Sigmoid colon (tissue), 7 donors: ENCODE results near the gene CABLES1. TPM values are rescaled to one million over a fixed set of nuclear protein-coding genes. Genes with fewer than 3 reads are reported as not detected.

Source experiments
- DNase-seq: peaks from one replicate; pipeline ENCODE4 v3.0.0-alpha.2; 2019
- H3K27ac ChIP-seq, 4 donors: fragments of 200-600 bp; sonication (generic); one replicate each; pipeline ENCODE4 v1.5.1; 2016 to 2019; ENCODE audit warnings: mild to moderate bottlenecking in 1 of 4
- H3K27me3 ChIP-seq, 3 donors: fragments of 200-600 bp; sonication (generic); one replicate each; pipeline ENCODE4 v1.5.1; 2019; ENCODE audit warnings: mild to moderate bottlenecking in 1 of 3
- H3K36me3 ChIP-seq, 4 donors: fragments of 200-600 bp; sonication (generic); one replicate each; pipeline ENCODE4 v1.5.1; 2016 to 2019
- H3K4me1 ChIP-seq, 4 donors: fragments of 200-600 bp; sonication (generic); one replicate each; pipeline ENCODE4 v1.5.1; 2017 to 2019
- H3K4me3 ChIP-seq, 4 donors: fragments of 200-600 bp; sonication (generic); one replicate each; pipeline ENCODE4 v1.5.1; 2017 to 2019; ENCODE audit warnings: mild to moderate bottlenecking in 2 of 4, moderate library complexity in 1 of 4
- H3K9me3 ChIP-seq, 4 donors: fragments of 200-600 bp in 3 of 4; sonication (generic) in 3 of 4; one replicate each; pipeline versions ENCODE4 v1.5.1 to v1.6.1; 2013 to 2019
- EP300 ChIP-seq, 4 donors: sonication (generic); formaldehyde crosslinking; IDR thresholded peaks; one replicate each; pipeline ENCODE4 v1.6.1; 2017; ENCODE audit warnings: antibody characterized with exemption in 4 of 4
- POLR2A ChIP-seq, 2 donors: fragments of 450-650 bp; IDR thresholded peaks; one replicate each; pipeline ENCODE4 v1.6.1; 2016; ENCODE audit warnings: antibody characterized with exemption in 2 of 2, mild to moderate bottlenecking in 2 of 2, moderate library complexity in 2 of 2
- POLR2AphosphoS5 ChIP-seq, 4 donors: sonication (generic); formaldehyde crosslinking; IDR thresholded peaks; one replicate each; pipeline ENCODE4 v1.6.1; 2017; ENCODE audit warnings: antibody characterized with exemption in 4 of 4
- WGBS, 2 donors: extraction: QIAGEN DNeasy Blood & Tissue Kit; methylation state at CpG; one replicate each; pipeline ENCODE4 v1.1.7; 2013; 5-methylcytosine and 5-hydroxymethylcytosine counted together
- intact Hi-C: fragments of 100-400 bp; cut with DNase I; formaldehyde crosslinking; loops from one replicate; pipeline ENCODE4 v1.15.1; 2023
- polyA plus RNA-seq, 3 donors: library from polyadenylated mRNA; stranded (reverse); fragments of 200-250 nt; gene quantifications; one replicate each; pipeline ENCODE4 v1.2.3, GENCODE V29; 2013
- total RNA-seq, 4 donors: library from RNA; depleted of rRNA; stranded (reverse); fragments of >200 nt; gene quantifications; one replicate each; pipeline ENCODE4 v1.1.0, GENCODE V29; 2016
- TF ChIP-seq, protein P1 (sequence below), 4 experiments: fragments of 450-650 bp in 3 of 4; fragments of 200-600 bp in 1 of 4; IDR thresholded peaks; one replicate each; pipeline ENCODE4 v1.5.1; 2016 to 2019; ENCODE audit warnings: antibody characterized with exemption in 4 of 4, mild to moderate bottlenecking in 3 of 4, moderate library complexity in 2 of 4
- donor health status: healthy with polysubstance abuse.
- donor health status: Bipolar disorder and iron deficiency.
- donor health status: healthy.

Gene CABLES1
- total and polyA plus RNA-seq, 7 donors, result 1.9 to 7.2 (median 3.9) TPM

DNA sequence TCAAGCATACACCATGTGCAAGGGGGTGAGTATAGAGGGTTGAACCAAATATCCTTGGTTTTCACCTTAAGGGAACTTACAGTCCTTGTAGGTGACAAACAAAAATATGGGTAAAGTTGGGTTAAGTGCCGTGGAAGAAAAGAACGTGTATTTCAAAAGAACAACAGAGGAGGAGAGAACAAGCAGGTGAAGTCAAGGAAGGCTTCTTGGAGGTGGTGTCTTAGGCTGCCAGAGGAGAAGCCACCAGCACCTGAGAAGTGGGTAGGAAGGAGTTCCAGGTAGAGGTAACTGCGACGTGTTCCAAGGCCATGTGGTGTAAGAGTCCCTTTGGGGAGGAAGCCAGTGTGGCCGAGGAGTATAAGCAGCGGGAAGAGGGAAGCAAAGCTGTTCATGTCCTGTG is 27.2 kb downstream of the CABLES1 start:
- H3K36me3 ChIP-seq, result no peaks in the 10 kb centered on the region
- no peak overlapping the region for H3K27ac ChIP-seq
- 90 to 92% methylated on average over 6 of the region's 6 CpGs for WGBS, 2 donors
- intact Hi-C loops, result no loop called here
- DNase-seq, result no peak
- H3K27me3 ChIP-seq, result no peaks in the 10 kb centered on the region
- no peak overlapping the region for H3K4me3 ChIP-seq
- no peaks in the 10 kb centered on the region for H3K4me1 ChIP-seq
- H3K9me3 ChIP-seq, result no peaks in the 10 kb centered on the region
- TF ChIP-seq POLR2AphosphoS5 (IDR thresholded peaks at IDR 0.05) (no peak), POLR2A (IDR thresholded peaks at IDR 0.05) (no peak), EP300 (IDR thresholded peaks at IDR 0.05) (no peak)
- TF ChIP-seq, protein P1, sequence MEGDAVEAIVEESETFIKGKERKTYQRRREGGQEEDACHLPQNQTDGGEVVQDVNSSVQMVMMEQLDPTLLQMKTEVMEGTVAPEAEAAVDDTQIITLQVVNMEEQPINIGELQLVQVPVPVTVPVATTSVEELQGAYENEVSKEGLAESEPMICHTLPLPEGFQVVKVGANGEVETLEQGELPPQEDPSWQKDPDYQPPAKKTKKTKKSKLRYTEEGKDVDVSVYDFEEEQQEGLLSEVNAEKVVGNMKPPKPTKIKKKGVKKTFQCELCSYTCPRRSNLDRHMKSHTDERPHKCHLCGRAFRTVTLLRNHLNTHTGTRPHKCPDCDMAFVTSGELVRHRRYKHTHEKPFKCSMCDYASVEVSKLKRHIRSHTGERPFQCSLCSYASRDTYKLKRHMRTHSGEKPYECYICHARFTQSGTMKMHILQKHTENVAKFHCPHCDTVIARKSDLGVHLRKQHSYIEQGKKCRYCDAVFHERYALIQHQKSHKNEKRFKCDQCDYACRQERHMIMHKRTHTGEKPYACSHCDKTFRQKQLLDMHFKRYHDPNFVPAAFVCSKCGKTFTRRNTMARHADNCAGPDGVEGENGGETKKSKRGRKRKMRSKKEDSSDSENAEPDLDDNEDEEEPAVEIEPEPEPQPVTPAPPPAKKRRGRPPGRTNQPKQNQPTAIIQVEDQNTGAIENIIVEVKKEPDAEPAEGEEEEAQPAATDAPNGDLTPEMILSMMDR (IDR thresholded peaks at IDR 0.05), result no peak

DNA sequence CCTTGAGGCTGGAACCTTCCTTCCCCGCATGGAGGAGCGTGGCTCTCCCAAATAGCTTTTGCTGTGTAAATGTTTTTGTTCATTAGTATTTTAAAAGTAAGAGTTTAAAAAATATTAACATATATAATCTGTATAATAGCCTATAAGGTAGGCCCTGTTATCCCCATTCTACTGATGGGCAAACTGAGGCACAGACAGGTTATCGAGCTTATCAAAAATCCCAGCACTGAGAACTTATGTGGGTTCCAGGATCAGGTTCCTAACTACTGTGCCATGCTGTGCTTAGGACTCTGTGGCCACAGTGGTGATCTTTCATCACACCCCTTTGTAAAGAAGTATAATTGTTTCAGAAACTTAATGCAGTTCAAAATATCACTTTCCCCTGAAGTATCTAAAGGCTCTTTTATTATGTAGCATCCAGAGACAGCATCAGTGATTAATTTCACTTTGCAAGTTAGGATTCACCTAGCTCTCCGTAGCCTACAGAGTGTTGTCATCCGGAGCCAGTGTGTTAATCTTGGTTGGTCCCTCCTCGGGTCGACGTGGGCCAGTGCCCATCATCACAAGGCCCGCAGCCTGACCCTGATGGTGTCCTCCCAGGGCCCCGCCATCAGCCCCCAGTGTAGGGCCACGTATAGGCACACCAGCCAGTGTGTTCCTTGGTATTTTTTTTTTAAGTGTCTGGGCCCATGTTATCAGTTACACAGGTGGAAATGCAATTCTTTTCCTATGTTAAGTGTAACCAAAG is 28.7 kb downstream of the CABLES1 start:
- Histone ChIP-seq H3K9me3 (no peaks in the 10 kb centered on the region), H3K27ac (no peak overlapping the region), H3K36me3 (no peaks in the 10 kb centered on the region), H3K4me3 (no peak overlapping the region), H3K27me3 (no peaks in the 10 kb centered on the region), H3K4me1 (no peaks in the 10 kb centered on the region)
- DNase-seq, result peak; percentile 56
- intact Hi-C loops, result no loop called here
- WGBS, 2 donors, result 86 to 88% methylated on average over 11 of the region's 11 CpGs
- TF ChIP-seq, protein P1 (IDR thresholded peaks at IDR 0.05), result no peak
- TF ChIP-seq POLR2AphosphoS5 (IDR thresholded peaks at IDR 0.05) (no peak), EP300 (IDR thresholded peaks at IDR 0.05) (no peak), POLR2A (IDR thresholded peaks at IDR 0.05) (no peak)

DNA sequence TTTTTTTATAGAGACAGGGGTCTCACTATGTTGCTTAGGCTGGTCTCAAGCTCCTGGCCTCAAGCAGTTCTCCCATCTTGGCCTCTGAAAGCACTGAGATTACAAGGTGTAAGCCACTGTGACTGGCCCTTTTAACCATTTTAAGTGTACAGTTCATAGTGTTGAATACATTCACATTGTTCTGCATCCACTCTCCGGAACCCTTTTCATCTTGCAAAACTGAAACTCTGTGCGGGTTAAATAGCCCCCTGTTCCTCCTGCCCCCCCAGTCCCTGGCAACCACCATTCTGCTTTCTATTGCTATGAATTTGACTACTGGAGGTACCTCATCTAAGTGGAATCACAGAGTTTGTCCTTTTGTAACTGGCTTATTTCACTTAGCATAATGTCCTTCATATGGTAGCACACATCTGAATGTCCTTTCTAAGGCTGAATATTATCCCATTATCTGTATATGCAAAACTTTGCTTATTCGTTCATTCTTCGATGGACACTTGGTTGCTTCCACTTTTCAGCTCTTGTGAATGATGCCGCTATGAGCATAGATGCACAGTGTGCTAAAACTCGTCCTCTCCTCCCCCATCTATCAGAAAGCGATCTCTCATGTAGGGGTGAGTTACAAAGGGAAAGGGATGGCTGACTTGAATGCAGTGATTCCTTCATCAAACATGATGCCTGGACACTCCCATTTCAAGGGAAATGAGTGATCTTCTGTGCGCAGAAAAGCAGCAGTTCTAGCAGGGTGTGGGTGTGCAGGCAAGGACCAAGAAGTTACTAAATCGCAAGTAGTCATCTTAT is 30.2 kb downstream of the CABLES1 start:
- 95% methylated on average over 9 of the region's 9 CpGs for WGBS, 2 donors
- TF ChIP-seq POLR2A (IDR thresholded peaks at IDR 0.05) (no peak), EP300 (IDR thresholded peaks at IDR 0.05) (no peak), POLR2AphosphoS5 (IDR thresholded peaks at IDR 0.05) (no peak)
- TF ChIP-seq, protein P1 (IDR thresholded peaks at IDR 0.05), result no peak
- no peaks in the 10 kb centered on the region for H3K4me1 ChIP-seq
- H3K36me3 ChIP-seq, result no peaks in the 10 kb centered on the region
- H3K27ac ChIP-seq, result no peak overlapping the region
- intact Hi-C loops, result no loop called here
- no peaks in the 10 kb centered on the region for H3K27me3 ChIP-seq
- no peak overlapping the region for H3K4me3 ChIP-seq
- no peaks in the 10 kb centered on the region for H3K9me3 ChIP-seq
- DNase-seq, result peak; percentile 15

DNA sequence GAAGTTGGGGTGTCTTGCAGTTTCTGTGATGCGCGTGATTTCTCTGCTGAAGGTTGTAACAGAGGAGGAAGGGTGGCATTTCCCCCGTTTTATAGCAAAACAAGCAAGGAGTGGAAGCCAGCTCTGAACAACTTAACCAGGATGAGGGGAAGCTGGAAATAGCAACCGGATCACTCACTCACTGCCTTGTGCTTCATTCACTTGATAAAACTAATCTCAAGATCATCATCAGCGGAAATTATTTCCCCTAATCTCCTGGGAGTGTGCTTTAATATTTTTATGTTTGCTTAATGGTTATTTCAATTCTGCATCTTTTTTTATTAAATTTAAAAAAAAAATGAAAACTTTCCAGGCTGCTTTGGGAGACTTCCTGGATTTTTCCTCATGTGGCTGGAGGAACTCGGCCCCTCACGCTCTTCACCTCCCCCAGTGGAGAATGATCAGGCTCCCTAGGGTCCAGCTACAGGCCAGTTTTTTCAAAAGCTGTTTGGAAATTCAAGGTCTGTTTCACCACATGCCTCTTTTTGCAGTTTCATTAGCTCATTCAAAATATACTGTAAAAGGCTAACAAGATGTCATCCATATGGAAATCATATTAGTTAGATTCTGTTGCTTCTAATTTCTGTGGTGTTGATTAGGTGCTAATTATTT is 31.7 kb downstream of the CABLES1 start:
- WGBS, 2 donors, result 87 to 88% methylated on average over 7 of the region's 7 CpGs
- no peaks in the 10 kb centered on the region for H3K27me3 ChIP-seq
- no peak for TF ChIP-seq POLR2A (IDR thresholded peaks at IDR 0.05)
- TF ChIP-seq EP300 (IDR thresholded peaks at IDR 0.05), result no peak
- TF ChIP-seq, protein P1 (IDR thresholded peaks at IDR 0.05), result no peak
- TF ChIP-seq POLR2AphosphoS5 (IDR thresholded peaks at IDR 0.05), result no peak
- H3K4me1 ChIP-seq, result no peaks in the 10 kb centered on the region
- no peak overlapping the region for H3K27ac ChIP-seq
- H3K4me3 ChIP-seq, result no peak overlapping the region
- H3K36me3 ChIP-seq, result no peaks in the 10 kb centered on the region
- no peaks in the 10 kb centered on the region for H3K9me3 ChIP-seq
- no peak for DNase-seq
- intact Hi-C loops, result no loop called here
